C4-2B (cell line): ENCODE measurements around the gene PPP1R11.
A peak's percentile ranks its signal among the peaks of the same experiment; 100 is the strongest.

Experiments used
- CTCF ChIP-seq: fragments of 450-650 bp; conservative IDR thresholded peaks from 2 replicates; pipeline ENCODE4 v1.5.1; 2017; ENCODE audit warnings: mild to moderate bottlenecking
- ZFX ChIP-seq: fragments of 450-650 bp; IDR thresholded peaks from 2 replicates; pipeline ENCODE4 v1.6.1; 2017

- peak; percentile 60 for TF ChIP-seq CTCF
- TF ChIP-seq ZFX: no peak
These were observed 9.1 kb downstream of the PPP1R11 start for GRCh38 chr6:30075790-30076732.
